HG03175 (cell line): Measurements from ENCODE around the gene PARP12.
A peak's percentile ranks its signal among the peaks of the same experiment; 100 is the strongest.
"Not testable (repeated sequence)": the region's sequence is repeated elsewhere in the genome, so short reads cannot be mapped to it uniquely, and the experiment has no call there.

Experiments used
- ATAC-seq: cut with Tn5 transposase; IDR thresholded peaks from one replicate; pipeline ENCODE4 v1.9.1; 2021; ENCODE audit warnings: mild to moderate bottlenecking, moderate library complexity; ENCODE audit not compliant: unreplicated experiment

PARP12 gene

GRCh38 chr7:140062528-140063299, at the start of gene PARP12:
TSS of gene PARP12 (minus strand) at chr7:140062951. CDS start at chr7:140062847, 104 bp downstream.
- ATAC-seq, result peak; percentile 89

- not testable (repeated sequence) for ATAC-seq
These were observed 46.0 kb upstream of the PARP12 start for GRCh38 chr7:140108777-140109176.

- no peak for ATAC-seq
These were observed 33.7 kb upstream of the PARP12 start for GRCh38 chr7:140096459-140096858.

- no peak for ATAC-seq
These were observed 30.6 kb upstream of the PARP12 start for GRCh38 chr7:140093375-140093774.

GRCh38 chr7:140085447-140085846, 22.7 kb upstream of the PARP12 start:
- no peak for ATAC-seq

GRCh38 chr7:140084972-140085371, 22.2 kb upstream of the PARP12 start:
- ATAC-seq, result peak; percentile 97

- no peak for ATAC-seq
These were observed 21.4 kb upstream of the PARP12 start for GRCh38 chr7:140084142-140084655.

- no peak for ATAC-seq
These were observed 20.0 kb upstream of the PARP12 start for GRCh38 chr7:140082770-140083169.

GRCh38 chr7:140081774-140082425, 19.1 kb upstream of the PARP12 start:
- ATAC-seq, result no peak

GRCh38 chr7:140080919-140081318, 18.2 kb upstream of the PARP12 start:
- no peak for ATAC-seq

GRCh38 chr7:140079121-140079536, 16.4 kb upstream of the PARP12 start:
- ATAC-seq, result no peak

- ATAC-seq, result no peak
These were observed 15.6 kb upstream of the PARP12 start for GRCh38 chr7:140078392-140078791.

- no peak for ATAC-seq
These were observed 12.0 kb upstream of the PARP12 start for GRCh38 chr7:140074780-140075179.

- ATAC-seq, result no peak
These were observed 7.8 kb upstream of the PARP12 start for GRCh38 chr7:140070546-140070945.

- ATAC-seq, result no peak
These were observed 6.7 kb upstream of the PARP12 start for GRCh38 chr7:140069298-140069949.

- no peak for ATAC-seq
These were observed 5.3 kb upstream of the PARP12 start for GRCh38 chr7:140068033-140068432.

- no peak for ATAC-seq
These were observed 4.3 kb upstream of the PARP12 start for GRCh38 chr7:140067052-140067451.

- ATAC-seq, result peak; percentile 32
These were observed 628 bp downstream of the PARP12 start for GRCh38 chr7:140062118-140062527.

GRCh38 chr7:140061607-140061930, 1.2 kb downstream of the PARP12 start:
- ATAC-seq, result no peak

- no peak for ATAC-seq
These were observed 1.8 kb downstream of the PARP12 start for GRCh38 chr7:140060788-140061606.

GRCh38 chr7:140060243-140060630, 2.5 kb downstream of the PARP12 start:
- ATAC-seq, result no peak
